H1 (cell line): ENCODE data around the gene RMDN2. TPM values are rescaled to one million over a fixed set of nuclear protein-coding genes. Genes with fewer than 3 reads are reported as not detected.

ENCODE experiments used
- CTCF ChIA-PET: fragments of 300-600 bp; sonication (Branson Sonifier 250); formaldehyde crosslinking; loops from one replicate; lab custom pipeline; 2021; ENCODE audit not compliant: partially characterized antibody; lab: Charles Lee
- POLR2A ChIA-PET: fragments of 300-600 bp; sonication (Branson Sonifier 250); formaldehyde crosslinking; loops from one replicate; lab custom pipeline; 2021; ENCODE audit warnings: inconsistent platforms; ENCODE audit not compliant: partially characterized antibody; lab: Charles Lee
- DNase-seq, 2 experiments: peaks; one replicate each; pipeline versions ENCODE4 v3.0.0 to v3.0.0-alpha.2; 2010 to 2022; ENCODE audit warnings: low spot score in 2 of 2, low read depth in 1 of 2, mixed read lengths in 1 of 2
- FAIRE-seq: peaks from 2 replicates; lab custom pipeline; 2011; peaks lifted over from hg19 to GRCh38; lab: Jason Lieb, UNC
- H2AFZ ChIP-seq: 2 replicates; pipeline ENCODE4 v1.8.1; 2012; ENCODE audit warnings: low read length, inconsistent platforms
- H2AK5ac ChIP-seq: 2 replicates; pipeline ENCODE4 v1.6.1; 2013; ENCODE audit warnings: low read depth, low read length
- H2BK120ac ChIP-seq: replicated peaks from 2 replicates; pipeline ENCODE3; 2013; ENCODE audit warnings: low read depth, low read length, inconsistent platforms
- H2BK12ac ChIP-seq: 2 replicates; pipeline ENCODE4 v1.6.1; 2013; ENCODE audit warnings: low read depth, low read length
- H2BK15ac ChIP-seq: 2 replicates; pipeline ENCODE4 v1.6.1; 2013; ENCODE audit warnings: low read length
- H2BK20ac ChIP-seq: 2 replicates; pipeline ENCODE4 v1.6.1; 2013; ENCODE audit warnings: low read length
- H2BK5ac ChIP-seq: 2 replicates; pipeline ENCODE4 v1.6.1; 2013; ENCODE audit warnings: low read depth, low read length
- H3K14ac ChIP-seq: 2 replicates; pipeline ENCODE4 v1.6.1; 2013; ENCODE audit warnings: inconsistent platforms; ENCODE audit not compliant: insufficient read length
- H3K18ac ChIP-seq: 2 replicates; pipeline ENCODE4 v1.6.1; 2013; ENCODE audit warnings: low read length; ENCODE audit errors: extremely low read depth
- H3K23ac ChIP-seq: 2 replicates; pipeline ENCODE4 v1.6.1; 2013; ENCODE audit warnings: inconsistent platforms; ENCODE audit not compliant: insufficient read length
- H3K23me2 ChIP-seq: 2 replicates; pipeline ENCODE4 v1.6.1; 2013; ENCODE audit warnings: low read depth, low read length
- H3K27ac ChIP-seq: 2 replicates; pipeline ENCODE4 v1.6.1; 2011; ENCODE audit warnings: low read depth, low read length, inconsistent platforms
- H3K27me3 ChIP-seq, 4 experiments: replicated peaks in 1 of 4; 1 replicate in 1 of 4; 2 replicates in 3 of 4; pipeline versions ENCODE4 v1.6.1 to v1.8.1; 2011 to 2013; ENCODE audit warnings: low read length in 3 of 4, mild to moderate bottlenecking in 3 of 4, inconsistent platforms in 2 of 4, mixed read lengths in 2 of 4, moderate library complexity in 1 of 4; ENCODE audit not compliant: control insufficient read depth in 3 of 4, insufficient read depth in 3 of 4; ENCODE audit errors: extremely low read depth in 1 of 4
- H3K36me3 ChIP-seq, 4 experiments: 2 replicates each; pipeline versions ENCODE4 v1.6.1 to v1.8.1; 2011 to 2013; ENCODE audit warnings: mild to moderate bottlenecking in 4 of 4, low read length in 3 of 4, moderate library complexity in 2 of 4, control low read depth in 1 of 4, inconsistent platforms in 1 of 4; ENCODE audit not compliant: insufficient read depth in 4 of 4, control insufficient read depth in 2 of 4
- H3K4ac ChIP-seq: replicated peaks from 2 replicates; pipeline ENCODE3; 2013; ENCODE audit warnings: low read length, low read depth, mixed read lengths, inconsistent platforms; ENCODE audit not compliant: insufficient read length
- H3K4me1 ChIP-seq, 4 experiments: replicated peaks in 1 of 4; 1 replicate in 1 of 4; 2 replicates in 3 of 4; pipeline versions ENCODE4 v1.6.1 to v1.8.1; 2011 to 2013; ENCODE audit warnings: low read length in 3 of 4, inconsistent platforms in 2 of 4, mixed read lengths in 1 of 4; ENCODE audit not compliant: insufficient read depth in 4 of 4, control insufficient read depth in 3 of 4
- H3K4me2 ChIP-seq, 2 experiments: 2 replicates each; pipeline versions ENCODE4 v1.6.1 to v1.8.1; 2011 to 2013; ENCODE audit warnings: low read depth in 2 of 2, low read length in 2 of 2, control low read depth in 1 of 2, inconsistent platforms in 1 of 2, mild to moderate bottlenecking in 1 of 2; ENCODE audit not compliant: insufficient read depth in 1 of 2
- H3K4me3 ChIP-seq, 4 experiments: fragments of 200-600, 300-600 bp in 1 of 4; sonication (generic), shearing (Covaris generic), sonication (Bioruptor Twin) in 1 of 4; 2 replicates each; pipeline versions ENCODE4 v1.5.1 to v1.8.1; 2011 to 2016; ENCODE audit warnings: low read length in 4 of 4, low read depth in 3 of 4, control low read depth in 2 of 4, inconsistent platforms in 2 of 4, mild to moderate bottlenecking in 2 of 4, mixed read lengths in 1 of 4, moderate library complexity in 1 of 4; ENCODE audit not compliant: insufficient read depth in 2 of 4; ENCODE audit errors: extremely low read depth in 1 of 4
- H3K56ac ChIP-seq: replicated peaks from 2 replicates; pipeline ENCODE3; 2013; ENCODE audit warnings: low read depth, mild to moderate bottlenecking, mixed read lengths, low read length, inconsistent platforms; ENCODE audit not compliant: insufficient read length
- H3K79me1 ChIP-seq: 2 replicates; pipeline ENCODE4 v1.6.1; 2013; ENCODE audit warnings: low read depth, low read length, control low read depth
- H3K79me2 ChIP-seq, 2 experiments: 2 replicates each; pipeline versions ENCODE4 v1.6.1 to v1.8.1; 2012 to 2013; ENCODE audit warnings: low read length in 2 of 2, mild to moderate bottlenecking in 2 of 2, inconsistent platforms in 1 of 2; ENCODE audit not compliant: insufficient read depth in 2 of 2, control insufficient read depth in 1 of 2
- H3K9ac ChIP-seq, 4 experiments: replicated peaks in 1 of 4; 1 replicate in 1 of 4; 2 replicates in 3 of 4; pipeline versions ENCODE4 v1.6.1 to v1.8.1; 2011 to 2013; ENCODE audit warnings: low read depth in 3 of 4, low read length in 3 of 4, control low read depth in 2 of 4, mild to moderate bottlenecking in 2 of 4, moderate library complexity in 2 of 4, inconsistent platforms in 1 of 4; ENCODE audit errors: extremely low read depth in 1 of 4
- H3K9me3 ChIP-seq, 2 experiments: 2 replicates each; pipeline versions ENCODE4 v1.6.1 to v1.8.1; 2012 to 2013; ENCODE audit warnings: mild to moderate bottlenecking in 2 of 2, moderate library complexity in 2 of 2, control low read depth in 1 of 2, inconsistent platforms in 1 of 2, low read depth in 1 of 2, low read length in 1 of 2, mixed read lengths in 1 of 2; ENCODE audit not compliant: insufficient read depth in 2 of 2
- H4K20me1 ChIP-seq, 2 experiments: replicated peaks in 1 of 2; 2 replicates each; pipeline versions ENCODE3 to v1.8.1; 2011 to 2013; ENCODE audit warnings: inconsistent platforms in 2 of 2, low read length in 2 of 2, mild to moderate bottlenecking in 1 of 2; ENCODE audit not compliant: insufficient read depth in 2 of 2, control insufficient read depth in 1 of 2
- H4K5ac ChIP-seq: 2 replicates; pipeline ENCODE4 v1.6.1; 2013; ENCODE audit warnings: low read length, low read depth, mixed read lengths, inconsistent platforms; ENCODE audit not compliant: insufficient read length
- H4K8ac ChIP-seq: 2 replicates; pipeline ENCODE4 v1.8.0; 2013; ENCODE audit warnings: mild to moderate bottlenecking, moderate library complexity, low read length, inconsistent platforms; ENCODE audit not compliant: insufficient read depth; ENCODE audit errors: extremely low read depth
- H4K91ac ChIP-seq: replicated peaks from 2 replicates; pipeline ENCODE3; 2013; ENCODE audit warnings: low read length, mixed read lengths, inconsistent platforms; ENCODE audit not compliant: insufficient read length
- ASH2L ChIP-seq: fragments of 200-600, 300-600 bp; sonication (generic); IDR thresholded peaks from one replicate; pipeline ENCODE4 v1.7.1; 2017; ENCODE audit warnings: low read length
- KDM1A ChIP-seq: fragments of 200-600, 300-600 bp; sonication (generic); IDR thresholded peaks from 2 replicates; pipeline ENCODE4 v1.7.1; 2016; ENCODE audit warnings: mild to moderate bottlenecking, low read length, borderline replicate concordance
- NANOG ChIP-seq: IDR thresholded peaks from 2 replicates; pipeline ENCODE4 v1.6.1; 2011; ENCODE audit warnings: low read length, low read depth, mild to moderate bottlenecking, inconsistent platforms; ENCODE audit not compliant: insufficient read depth, poor library complexity, severe bottlenecking
- SIRT6 ChIP-seq: IDR thresholded peaks from one replicate; pipeline ENCODE4 v1.7.1; 2012; ENCODE audit warnings: low read length, inconsistent platforms
- SRF ChIP-seq: IDR thresholded peaks from 2 replicates; pipeline ENCODE4 v1.6.1; 2011; ENCODE audit warnings: mild to moderate bottlenecking, low read depth, low read length, moderate library complexity
- SUZ12 ChIP-seq: fragments of 200-600 bp; sonication (generic); IDR thresholded peaks from 2 replicates; pipeline ENCODE4 v1.6.1; 2012; ENCODE audit warnings: mild to moderate bottlenecking, inconsistent platforms, low read length, moderate library complexity, mixed read lengths
- WGBS, 2 experiments: shearing (Covaris generic) in 1 of 2; methylation state at CpG; one replicate each; pipeline versions ENCODE4 v1.1.6 to v1.1.7; 2013 to 2015; ENCODE audit warnings: low lambda C conversion rate in 2 of 2, mixed read lengths in 2 of 2, inconsistent platforms in 1 of 2, low coverage in 1 of 2, missing lambda C conversion rate in 1 of 2; ENCODE audit not compliant: insufficient replicate concordance in 2 of 2, insufficient coverage in 1 of 2, insufficient read length in 1 of 2; ENCODE audit errors: extremely low coverage in 1 of 2, missing lambda C conversion rate in 1 of 2; 5-methylcytosine and 5-hydroxymethylcytosine counted together
- polyA plus RNA-seq, 7 experiments: library from polyadenylated mRNA; depleted of rRNA in 3 of 7; stranded (reverse) in 5 of 7; unstranded in 2 of 7; fragments of >200 nt in 5 of 7; fragments of 200-250 nt in 2 of 7; gene quantifications; 1 replicate in 5 of 7; 2 replicates in 1 of 7; 4 replicates in 1 of 7; pipeline versions ENCODE4 v1.2.1 to v1.2.3, GENCODE V29; 2011 to 2013; ENCODE audit warnings: missing spikeins in 2 of 7, mixed read lengths in 2 of 7
- total RNA-seq: library from RNA; stranded (reverse); fragmentation: NEBNext Ultra II Directional; extraction: Animal tissue kit (Norgen Biotek cat#: 25700); gene quantifications from 2 replicates; pipeline ENCODE4 v1.2.1, GENCODE V29; 2021
- TF ChIP-seq, protein P1 (sequence below): IDR thresholded peaks from 2 replicates; pipeline ENCODE4 v1.6.1; 2012; ENCODE audit warnings: inconsistent platforms
- TF ChIP-seq, protein P2 (sequence below): IDR thresholded peaks from 2 replicates; pipeline ENCODE4 v1.6.1; 2011; ENCODE audit warnings: low read length, improper control_type of control experiment

Gene RMDN2
- total and polyA plus RNA-seq, 2 of the 8 experiments (the other 6 are each of a cell fraction or from before 2014, with no cell fraction given): 0.53 to 3.0 TPM

DNA sequence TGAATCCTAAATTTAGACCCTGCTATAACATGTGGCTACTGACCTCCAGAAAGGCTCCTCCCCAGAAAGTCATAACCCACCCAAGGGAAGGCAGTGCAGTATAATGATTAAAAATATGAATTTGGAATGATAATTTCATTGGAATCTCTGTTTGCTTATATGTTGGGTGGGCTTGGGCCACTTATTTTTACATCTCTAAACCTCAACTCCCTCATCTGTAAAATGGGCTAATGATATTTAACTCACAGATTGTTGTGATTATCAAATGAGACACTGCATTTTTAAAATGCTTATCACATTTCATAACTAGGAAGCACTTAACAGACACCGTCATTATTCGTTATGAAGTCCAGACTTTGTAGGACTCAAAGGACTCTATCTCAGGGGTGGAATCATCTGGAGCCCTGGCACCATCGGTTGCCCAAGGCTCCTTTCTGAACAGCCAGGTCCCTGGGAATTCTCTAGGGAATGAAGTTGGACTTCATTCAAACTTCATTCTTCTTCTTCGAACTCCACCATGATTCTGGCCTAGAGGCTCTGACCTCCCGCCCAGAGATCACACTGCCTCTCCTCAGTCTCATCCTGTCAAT, 33.1 kb upstream of the RMDN2 start:
- CTCF ChIA-PET: interaction anchor here (0.9 to 7.6 kb wide), 14 partner anchors 9 to 515 kb away, joined by 3 to 91 read pairs (median 4); no protein-coding TSS in a partner anchor
- POLR2A ChIA-PET: no interaction called here
- FAIRE-seq: no peak
- TF ChIP-seq ASH2L (no peak), SUZ12 (no peak), SRF (no peak), SIRT6 (no peak), KDM1A (no peak), NANOG (no peak)
- TF ChIP-seq, protein P1, sequence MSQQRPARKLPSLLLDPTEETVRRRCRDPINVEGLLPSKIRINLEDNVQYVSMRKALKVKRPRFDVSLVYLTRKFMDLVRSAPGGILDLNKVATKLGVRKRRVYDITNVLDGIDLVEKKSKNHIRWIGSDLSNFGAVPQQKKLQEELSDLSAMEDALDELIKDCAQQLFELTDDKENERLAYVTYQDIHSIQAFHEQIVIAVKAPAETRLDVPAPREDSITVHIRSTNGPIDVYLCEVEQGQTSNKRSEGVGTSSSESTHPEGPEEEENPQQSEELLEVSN: no peak
- TF ChIP-seq, protein P2, sequence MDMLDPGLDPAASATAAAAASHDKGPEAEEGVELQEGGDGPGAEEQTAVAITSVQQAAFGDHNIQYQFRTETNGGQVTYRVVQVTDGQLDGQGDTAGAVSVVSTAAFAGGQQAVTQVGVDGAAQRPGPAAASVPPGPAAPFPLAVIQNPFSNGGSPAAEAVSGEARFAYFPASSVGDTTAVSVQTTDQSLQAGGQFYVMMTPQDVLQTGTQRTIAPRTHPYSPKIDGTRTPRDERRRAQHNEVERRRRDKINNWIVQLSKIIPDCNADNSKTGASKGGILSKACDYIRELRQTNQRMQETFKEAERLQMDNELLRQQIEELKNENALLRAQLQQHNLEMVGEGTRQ: no peak

More for the DNA sequence above, 33.1 kb upstream of the RMDN2 start:
- Histone ChIP-seq H3K79me2 (no peaks in the 10 kb centered on the region), H3K23ac (no peak overlapping the region), H3K9me3 (no peaks in the 10 kb centered on the region), H3K4me1 (no peaks in the 10 kb centered on the region), H3K4me2 (no peak overlapping the region), H4K91ac (no peak overlapping the region), H3K18ac (no peak overlapping the region), H3K14ac (no peak overlapping the region), H2BK120ac (no peak overlapping the region), H3K4ac (no peak overlapping the region), H2BK20ac (no peak overlapping the region), H3K4me3 (no peak overlapping the region), H3K27me3 (no peaks in the 10 kb centered on the region), H2BK5ac (no peak overlapping the region), H2AK5ac (no peak overlapping the region), H4K5ac (no peak overlapping the region), H2AFZ (no peak overlapping the region), H3K9ac (no peak overlapping the region), H4K8ac (no peak overlapping the region), H3K79me1 (no peaks in the 10 kb centered on the region), H2BK15ac (no peak overlapping the region), H4K20me1 (no peaks in the 10 kb centered on the region), H2BK12ac (no peak overlapping the region), H3K27ac (no peak overlapping the region), H3K36me3 (no peaks in the 10 kb centered on the region), H3K23me2 (no peaks in the 10 kb centered on the region), H3K56ac (no peak overlapping the region)
- DNase-seq: no peak
- WGBS, 2 experiments: 70% methylated on average over 5 of the region's 5 CpGs; no CpG with 5 or more reads in 1 of the 2 experiments
